HepG2 (cell line): ENCODE data around the gene OSM. TPM values are rescaled to one million over a fixed set of nuclear protein-coding genes. Genes with fewer than 3 reads are reported as not detected.

Source experiments
- AHDC1 ChIP-seq: sonication (generic); formaldehyde crosslinking; IDR thresholded peaks from 2 replicates; pipeline ENCODE4 v1.5.1; 2020; ENCODE audit warnings: mild to moderate bottlenecking, missing genetic modification reagents, borderline replicate concordance
- EEA1 ChIP-seq: sonication (generic); formaldehyde crosslinking; IDR thresholded peaks from 2 replicates; pipeline ENCODE4 v1.5.1; 2020; ENCODE audit warnings: mild to moderate bottlenecking, missing genetic modification reagents, borderline replicate concordance
- GABPA ChIP-seq, 2 experiments: IDR thresholded peaks; 2 replicates each; pipeline ENCODE4 v1.6.1; 2011 to 2016; ENCODE audit warnings: low read depth in 2 of 2, low read length in 1 of 2, missing biosample characterization in 1 of 2, missing genetic modification characterization in 1 of 2
- LBX2 ChIP-seq: sonication (generic); formaldehyde crosslinking; IDR thresholded peaks from 2 replicates; pipeline ENCODE4 v1.5.0; 2020; ENCODE audit warnings: missing genetic modification reagents, mild to moderate bottlenecking, borderline replicate concordance
- PBX2 ChIP-seq: IDR thresholded peaks from 2 replicates; pipeline ENCODE4 v1.6.1; 2016; ENCODE audit warnings: control low read depth
- SOX13 ChIP-seq, 3 experiments: fragments of 450-650 bp in 1 of 3; sonication (generic) in 1 of 3; formaldehyde crosslinking in 1 of 3; IDR thresholded peaks in 2 of 3; conservative IDR thresholded peaks in 1 of 3; 2 replicates each; pipeline versions ENCODE4 v1.5.0 to v1.6.1; 2016 to 2020; ENCODE audit warnings: antibody characterized with exemption in 1 of 3, mild to moderate bottlenecking in 1 of 3, missing compliant biosample characterization in 1 of 3, missing genetic modification reagents in 1 of 3, moderate library complexity in 1 of 3
- SSRP1 ChIP-seq: IDR thresholded peaks from 2 replicates; pipeline ENCODE4 v1.6.1; 2016; ENCODE audit warnings: control low read depth
- TCF7L2 ChIP-seq: IDR thresholded peaks from 2 replicates; pipeline ENCODE4 v1.6.1; 2011; ENCODE audit warnings: mild to moderate bottlenecking, low read depth, low read length, moderate library complexity
- ZBTB25 ChIP-seq: IDR thresholded peaks from 2 replicates; pipeline ENCODE4 v1.6.1; 2018; ENCODE audit warnings: missing genetic modification reagents
- ZBTB44 ChIP-seq: sonication (generic); formaldehyde crosslinking; IDR thresholded peaks from 2 replicates; pipeline ENCODE4 v1.4.0; 2020; ENCODE audit warnings: missing genetic modification reagents
- ZNF331 ChIP-seq: sonication (generic); formaldehyde crosslinking; IDR thresholded peaks from 2 replicates; pipeline ENCODE4 v1.4.0; 2020; ENCODE audit warnings: missing genetic modification reagents
- ZNF800 ChIP-seq: sonication (generic); formaldehyde crosslinking; IDR thresholded peaks from 2 replicates; pipeline ENCODE4 v1.4.0; 2020; ENCODE audit warnings: missing genetic modification reagents
- polyA plus RNA-seq, 8 experiments: library from polyadenylated mRNA; depleted of rRNA in 3 of 8; stranded (reverse) in 7 of 8; unstranded in 1 of 8; fragments of >200 nt; fragmentation: Illumina TruSeq in 4 of 8; extraction: Trizol in 4 of 8; gene quantifications; 2 replicates each; pipeline versions ENCODE4 v1.2.1 to v1.2.3, GENCODE V29; 2011 to 2016; ENCODE audit warnings: low read depth in 4 of 8, missing spikeins in 1 of 8, mixed read lengths in 1 of 8; ENCODE audit not compliant: insufficient read depth in 1 of 8
- total RNA-seq, 5 experiments: library from RNA; depleted of rRNA; stranded (reverse); fragments of >200 nt; fragmentation: Illumina TruSeq; extraction: Trizol; gene quantifications; 2 replicates each; pipeline ENCODE4 v1.2.3, GENCODE V29; 2016; ENCODE audit warnings: low read depth in 1 of 5

The OSM gene
- total and polyA plus RNA-seq, 2 of the 13 experiments (the other 11 are each of a cell fraction or from before 2014, with no cell fraction given), result not detected

GRCh38 chr22:30289141-30289979 lies 22.7 kb upstream of the OSM start, which contains the start of gene CASTOR1 (continued):
- no peak for TF ChIP-seq AHDC1 (CRISPR knock-in tag)
- TF ChIP-seq TCF7L2, result no peak
- TF ChIP-seq PBX2 (CRISPR knock-in tag), result no peak
- TF ChIP-seq ZBTB25 (CRISPR knock-in tag), result no peak
- TF ChIP-seq ZNF800 (CRISPR knock-in tag), result no peak
- TF ChIP-seq SSRP1, result no peak
- no peak for TF ChIP-seq EEA1 (CRISPR knock-in tag)
- no peak for TF ChIP-seq ZNF331 (CRISPR knock-in tag)
- TF ChIP-seq LBX2 (CRISPR knock-in tag), result no peak
- TF ChIP-seq GABPA (IDR thresholded peaks at IDR 0.05; ENCODE audit: low read depth, low read length), result no peak
- no peak for TF ChIP-seq GABPA (CRISPR knock-in tag; IDR thresholded peaks at IDR 0.05; ENCODE audit: low read depth)
- TF ChIP-seq SOX13 (IDR thresholded peaks at IDR 0.05), result no peak
- TF ChIP-seq SOX13 (CRISPR knock-in tag; conservative IDR thresholded peaks at IDR 0.05 in 1 of 2, IDR thresholded peaks at IDR 0.05 in 1 of 2), result no peak
- TF ChIP-seq ZBTB44 (CRISPR knock-in tag), result no peak
